NCI-H2107 treated with DMSO at 0.1 percent for 48 hours (cell line): ENCODE results near the gene PKN3.
A peak's percentile ranks its signal among the peaks of the same experiment; 100 is the strongest.
"Not testable (repeated sequence)": the region's sequence is repeated elsewhere in the genome, so short reads cannot be mapped to it uniquely, and the experiment has no call there.

Experiments
- DNase-seq: peaks from one replicate; lab custom pipeline; 2025; ENCODE audit not compliant: unreplicated experiment; lab: John Stamatoyannopoulos, UW

Gene PKN3

DNA sequence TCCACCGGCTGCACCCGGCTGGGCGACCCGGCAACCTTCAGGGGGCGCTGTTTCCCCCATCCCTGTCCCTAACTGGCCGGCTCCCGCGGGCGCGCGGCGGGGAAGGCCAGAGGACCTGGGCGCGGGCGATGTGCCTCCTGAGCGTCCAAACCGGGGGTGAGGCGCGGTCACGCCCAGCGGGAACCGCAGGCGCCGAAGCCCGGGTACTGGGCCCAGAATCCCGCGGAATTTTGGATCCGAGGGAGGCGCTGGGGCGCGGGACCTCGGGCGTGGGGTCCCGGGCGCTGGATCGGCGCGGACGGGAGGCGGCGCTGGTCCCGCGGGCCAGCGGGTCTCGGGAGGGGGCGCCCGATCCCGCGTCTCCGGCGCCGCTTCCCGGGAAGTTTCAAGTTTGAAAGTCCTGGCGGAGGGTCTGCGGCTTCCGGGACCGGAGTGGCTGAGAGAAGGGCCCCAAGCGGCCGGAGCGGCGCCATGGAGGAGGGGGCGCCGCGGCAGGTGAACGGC lies at the start of gene PKN3:
Gene PKN3 (plus strand): TSS at position 59 of the 504 bp plus-strand sequence. CDS start 413 bp downstream, at position 472.
- DNase-seq, result peak; percentile 55

DNA sequence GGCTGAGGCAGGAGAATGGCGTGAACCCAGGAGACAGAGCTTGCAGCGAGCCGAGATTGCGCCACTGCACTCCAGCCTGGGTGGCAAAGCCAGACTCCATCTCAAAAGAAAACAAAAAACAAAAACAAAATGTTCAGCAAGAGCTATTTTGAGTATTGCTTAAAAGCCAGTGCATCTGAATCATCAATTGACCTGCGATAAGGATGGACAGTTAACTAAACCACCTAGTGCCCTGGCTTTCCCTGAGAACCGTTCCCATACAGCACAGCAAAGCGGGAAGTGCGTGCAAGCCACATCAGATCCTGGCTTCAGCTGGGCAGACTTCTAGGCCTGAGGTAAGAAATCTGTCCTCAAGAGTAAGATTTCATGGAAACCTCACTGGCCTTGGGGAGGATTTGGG lies 48.4 kb upstream of the PKN3 start:
- no peak for DNase-seq

- DNase-seq, result no peak
These were observed 47.8 kb upstream of the PKN3 start for GRCh38 chr9:128654481-128654880.

DNA sequence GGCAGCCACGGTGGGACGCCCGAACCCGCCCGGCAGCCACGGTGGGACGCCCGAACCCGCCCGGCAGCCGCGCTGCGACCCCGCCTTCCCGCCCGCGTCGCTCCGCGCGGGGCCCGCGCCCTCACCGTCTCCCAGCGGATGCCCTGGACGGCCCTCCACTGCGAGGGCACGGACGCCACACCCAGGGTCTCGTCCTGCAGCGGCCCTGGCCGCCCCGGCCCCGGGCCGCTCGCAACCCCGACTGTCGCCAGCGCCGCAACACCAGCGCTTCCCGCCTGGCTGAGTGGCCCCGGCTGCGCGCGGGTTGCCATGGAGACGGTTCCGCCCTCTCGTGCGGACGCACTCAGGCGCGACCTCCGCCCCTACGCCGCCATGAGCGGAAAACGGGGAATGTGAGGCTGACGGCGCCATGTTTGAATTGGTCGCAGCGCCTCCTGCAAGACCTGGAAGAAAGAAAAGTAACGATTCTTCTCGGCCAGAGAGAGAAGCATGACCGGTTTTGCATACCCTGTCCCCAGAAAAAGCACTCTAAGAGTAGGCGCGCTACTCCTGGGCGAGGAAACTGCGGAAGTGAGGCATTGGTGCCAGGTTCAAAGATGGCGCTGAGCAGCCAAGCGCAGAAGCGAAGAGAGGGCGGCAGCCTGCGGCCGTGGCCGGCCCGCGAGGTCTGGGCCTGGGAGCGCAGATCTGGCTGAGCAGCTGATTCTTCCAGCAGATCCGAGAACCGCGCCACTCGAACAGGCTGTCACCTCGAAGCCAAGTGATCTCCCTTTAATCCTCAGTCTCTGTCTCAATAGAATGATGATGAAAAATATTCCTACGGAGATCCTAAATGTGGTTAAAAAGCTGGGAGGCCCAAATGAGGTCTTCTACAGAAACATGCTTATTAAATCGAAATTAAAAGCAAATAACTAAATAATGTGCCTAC lies 45.6 kb upstream of the PKN3 start, which contains the start of gene DYNC2I2:
Gene DYNC2I2 (minus strand): TSS at position 432 of the 928 bp plus-strand sequence. CDS start 121 bp downstream, at position 311.
- peak; percentile 59 for DNase-seq

- no peak for DNase-seq
These were observed 45.0 kb upstream of the PKN3 start for GRCh38 chr9:128657344-128657704.

DNA sequence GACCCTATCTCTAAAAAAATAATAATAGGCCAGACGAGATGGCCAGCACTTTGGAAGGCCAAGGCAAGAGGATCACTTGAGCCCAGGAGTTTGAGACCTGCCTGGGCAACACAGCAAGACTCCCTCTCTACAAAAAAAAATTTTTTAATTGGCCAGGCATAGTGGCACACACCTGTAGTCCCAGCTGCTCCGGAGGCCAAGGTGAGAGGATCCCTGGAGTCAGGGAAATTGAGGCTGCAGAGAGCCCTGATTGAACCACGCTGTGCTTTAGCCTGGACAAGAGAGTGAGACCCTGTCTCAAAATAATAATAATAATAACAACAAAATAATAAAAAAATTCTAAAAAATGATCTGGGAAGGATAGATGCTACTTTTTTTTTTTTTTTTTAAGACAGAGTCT lies 44.5 kb upstream of the PKN3 start:
- DNase-seq, result no peak

GRCh38 chr9:128666481-128666941 lies 35.8 kb upstream of the PKN3 start:
- DNase-seq, result not testable (repeated sequence)

- DNase-seq, result no peak
These were observed 32.5 kb upstream of the PKN3 start for GRCh38 chr9:128669786-128670185.

DNA sequence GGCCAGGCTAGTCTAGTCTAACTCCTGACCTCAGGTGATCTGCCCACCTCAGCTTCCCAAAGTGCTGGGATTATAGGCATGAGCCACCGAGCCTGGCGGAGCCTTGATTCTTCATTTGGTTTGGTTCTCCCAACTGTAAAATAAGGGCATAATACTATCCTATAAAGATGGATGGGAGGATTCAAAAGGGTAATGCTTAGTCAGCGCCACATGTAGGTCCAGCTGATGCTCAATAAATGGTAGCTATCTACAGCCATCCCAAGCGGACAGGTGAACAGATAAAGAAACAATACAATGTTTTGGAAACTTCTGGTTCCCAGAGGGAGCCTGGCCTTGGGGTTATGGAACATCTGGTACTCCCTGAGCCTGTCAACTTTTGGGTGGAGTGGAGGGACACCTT lies 26.9 kb upstream of the PKN3 start:
- no peak for DNase-seq

- no peak for DNase-seq
These were observed 24.5 kb upstream of the PKN3 start for GRCh38 chr9:128677794-128678193.

DNA sequence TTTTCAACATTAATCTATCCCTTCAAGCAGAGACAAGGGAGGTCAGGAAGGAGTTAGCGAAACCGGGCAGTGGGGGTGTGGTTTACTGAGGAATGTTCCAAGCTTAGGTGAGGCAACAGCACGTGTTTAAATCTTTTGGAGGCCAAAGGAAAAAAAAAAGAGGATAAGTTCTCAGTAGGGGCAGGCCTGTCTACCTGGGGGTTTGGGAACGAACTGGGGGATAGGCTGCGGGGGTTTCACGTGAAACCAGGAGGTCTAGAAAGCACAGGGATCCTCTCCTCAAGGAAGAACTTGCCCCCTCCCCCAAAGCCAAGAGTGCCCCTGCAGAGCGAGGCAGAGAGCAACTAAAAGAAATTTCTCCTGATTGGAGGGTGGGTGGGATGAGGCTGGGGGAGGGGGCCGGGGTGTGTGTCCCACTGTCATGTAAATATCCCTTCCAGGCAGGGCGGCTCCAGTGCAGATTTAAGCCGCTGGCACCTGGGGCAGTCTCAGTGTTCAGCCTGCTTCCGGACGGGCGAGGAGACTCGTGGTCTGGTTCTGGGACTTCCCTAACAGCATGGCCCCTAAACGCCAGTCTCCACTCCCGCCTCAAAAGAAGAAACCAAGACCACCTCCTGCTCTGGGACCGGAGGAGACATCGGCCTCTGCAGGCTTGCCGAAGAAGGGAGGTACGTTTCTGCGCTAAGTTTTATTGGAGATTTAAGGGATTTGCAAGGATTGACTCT lies 18.8 kb upstream of the PKN3 start:
- DNase-seq, result no peak

DNA sequence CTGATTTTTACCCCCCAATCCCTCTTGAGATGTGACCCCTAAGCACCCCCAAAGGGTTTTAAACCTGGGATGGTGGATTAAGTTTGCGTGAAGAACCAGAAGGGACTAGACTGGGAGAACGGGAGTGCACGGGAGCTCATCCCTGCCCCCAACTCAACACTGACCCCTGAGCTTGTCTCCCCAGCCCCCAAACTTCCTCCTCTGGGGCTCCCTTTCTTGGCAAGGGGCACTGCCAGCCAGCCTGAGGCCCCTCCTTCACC lies 18.3 kb upstream of the PKN3 start:
- DNase-seq, result no peak

- DNase-seq, result no peak
These were observed 17.7 kb upstream of the PKN3 start for GRCh38 chr9:128684325-128685199.

- DNase-seq, result no peak
These were observed 16.4 kb upstream of the PKN3 start for GRCh38 chr9:128685636-128686489.

DNA sequence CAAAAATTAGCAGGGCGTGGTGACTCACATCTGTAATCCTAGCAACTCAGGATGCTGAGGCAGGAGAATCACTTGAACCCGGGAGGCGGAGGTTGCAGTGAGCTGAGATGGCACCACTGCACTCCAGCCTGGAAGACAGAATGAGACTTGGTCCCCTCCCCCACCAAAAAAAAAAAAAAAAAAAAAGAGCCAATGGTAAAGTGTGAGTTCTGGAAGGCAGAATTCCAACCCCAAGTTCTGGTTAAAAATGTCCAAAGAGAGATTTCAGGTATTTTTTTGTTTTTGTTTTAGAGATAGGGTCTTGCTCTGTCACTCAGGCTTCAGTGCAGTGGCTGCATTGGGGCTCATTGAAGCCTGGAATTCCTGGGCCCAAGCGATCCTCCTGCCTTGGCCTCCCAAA lies 14.8 kb upstream of the PKN3 start:
- no peak for DNase-seq

- peak; percentile 67 for DNase-seq
These were observed 13.6 kb upstream of the PKN3 start, which contains the start of gene SET for GRCh38 chr9:128688501-128689292. Gene SET (plus strand): TSS chr9:128689222. CDS start chr9:128689583, 361 bp downstream.

DNA sequence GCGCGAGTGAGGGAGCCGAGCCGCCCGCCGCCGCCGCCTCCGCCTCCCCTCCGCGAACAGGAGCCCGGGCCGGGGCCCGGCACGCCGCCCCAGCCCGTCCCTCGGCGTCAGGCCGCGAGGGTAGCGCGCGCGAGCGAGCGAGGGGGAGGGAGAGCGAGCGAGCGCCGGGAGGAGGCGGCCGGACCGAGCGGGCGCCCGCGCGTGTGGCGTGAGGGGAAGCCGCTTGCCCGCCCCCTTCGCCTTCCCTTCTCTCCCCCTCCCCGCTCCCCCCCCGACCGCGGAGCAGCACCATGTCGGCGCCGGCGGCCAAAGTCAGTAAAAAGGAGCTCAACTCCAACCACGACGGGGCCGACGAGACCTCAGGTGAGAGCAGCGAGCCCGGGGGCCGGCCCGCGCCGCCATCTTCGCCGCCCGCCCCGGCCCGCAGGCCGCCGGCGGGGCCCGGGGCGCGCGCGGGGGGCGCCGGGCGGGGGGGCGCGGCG lies 13.0 kb upstream of the PKN3 start:
- no peak for DNase-seq

- no peak for DNase-seq
These were observed 12.3 kb upstream of the PKN3 start for GRCh38 chr9:128689820-128690683.
